Dermis blood vessel endothelial cell (primary cell): ENCODE measurements around the gene ZNF653. TPM values are rescaled to one million over a fixed set of nuclear protein-coding genes. Genes with fewer than 3 reads are reported as not detected.
"Not testable (repeated sequence)": the region's sequence is repeated elsewhere in the genome, so short reads cannot be mapped to it uniquely, and the experiment has no call there.

Source experiments
- DNase-seq: peaks from one replicate; pipeline ENCODE4 v3.0.0; 2010
- total RNA-seq: library from RNA; depleted of rRNA; stranded (reverse); fragments of >200 nt; gene quantifications from 2 replicates; pipeline ENCODE4 v1.2.3, GENCODE V29; 2014

Gene ZNF653
- total RNA-seq, 1 donor from 2014 or later: 12.4 TPM

GRCh38 chr19:11480715-11481533, 24.7 kb downstream of the ZNF653 start, which contains the start of gene ELAVL3:
TSS of gene ELAVL3 (minus strand) at chr19:11481046. CDS start at chr19:11480608, 438 bp downstream.
- DNase-seq: no peak

DNA sequence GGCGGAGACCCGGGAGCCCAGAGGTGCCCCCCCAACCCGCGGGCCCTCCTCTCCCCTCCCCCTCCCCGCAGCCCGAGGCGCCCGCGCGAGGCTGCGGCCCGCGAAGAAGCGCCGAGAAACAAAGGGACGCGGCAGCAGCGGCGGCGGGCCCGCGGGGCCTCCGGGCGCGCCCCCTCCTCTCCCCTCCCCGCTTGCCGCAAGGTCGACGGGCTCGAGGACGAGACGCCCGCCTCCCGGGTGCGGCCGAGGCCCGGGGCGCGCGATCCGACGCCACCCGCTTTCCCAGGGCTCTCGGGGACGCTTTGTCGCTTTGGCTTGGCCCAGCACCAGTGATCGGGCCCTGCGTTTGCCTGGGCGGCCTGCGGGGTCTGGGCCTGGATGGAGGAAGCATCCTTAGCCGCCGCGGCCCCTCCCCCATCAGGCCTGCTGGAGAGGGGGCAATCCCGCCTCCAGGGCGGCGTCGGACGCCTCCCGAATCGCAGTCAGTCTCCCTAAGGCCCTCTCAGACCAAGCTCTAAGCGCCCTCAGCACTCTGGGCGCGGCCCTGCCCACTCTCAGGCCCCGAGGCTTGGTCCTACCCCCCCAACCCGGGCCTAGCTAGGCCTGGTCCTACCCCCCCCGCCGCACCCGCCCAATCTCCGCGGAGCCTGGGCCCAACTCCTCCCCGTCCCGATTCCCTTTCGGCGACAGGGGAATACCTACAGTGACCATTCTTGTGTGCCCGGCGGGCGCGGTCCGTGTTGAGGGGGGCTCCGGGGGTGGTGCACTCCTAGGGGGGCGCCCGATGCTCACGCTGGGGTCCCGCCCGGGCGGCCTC, 25.5 kb downstream of the ZNF653 start:
- no peak for DNase-seq

DNA sequence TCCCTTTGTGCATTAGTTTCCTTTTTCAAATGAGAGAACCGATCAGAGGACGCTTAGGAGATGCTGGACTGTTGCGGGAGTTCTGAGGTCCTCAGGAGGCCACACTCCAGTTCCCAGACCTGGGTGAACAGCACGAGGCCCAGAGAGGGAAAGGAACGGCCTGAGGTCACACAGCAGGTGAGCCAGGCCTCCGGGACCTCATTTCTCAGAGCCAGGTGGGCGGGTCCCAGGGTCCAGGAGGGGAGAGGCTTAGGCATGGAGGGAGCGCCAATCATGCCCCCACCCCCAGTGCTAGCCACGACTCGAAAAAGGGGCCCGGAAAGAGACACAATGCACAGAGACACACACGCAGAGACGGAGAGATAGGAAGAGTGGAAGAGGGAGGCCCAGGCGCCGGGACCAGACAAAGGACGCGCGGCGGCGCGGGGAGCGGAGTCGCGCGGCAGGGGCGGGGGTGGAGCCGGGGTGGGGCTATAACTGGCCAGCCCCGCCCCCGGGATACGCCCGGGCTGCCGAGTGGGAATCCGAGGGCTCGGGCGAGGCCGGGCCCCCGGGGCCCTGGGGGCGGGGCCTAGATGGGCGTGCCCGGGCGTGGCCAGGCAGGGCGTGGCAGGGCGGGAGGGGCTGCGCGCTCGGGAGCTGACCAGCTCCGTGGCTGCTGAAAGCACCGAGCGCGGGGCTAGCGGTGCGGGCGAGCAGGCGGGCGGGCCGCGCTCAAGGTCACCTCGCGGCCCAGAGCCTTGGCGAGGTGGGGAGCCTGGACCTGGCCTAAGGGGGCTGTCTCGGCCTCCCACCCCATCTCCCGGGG, 26.3 kb downstream of the ZNF653 start:
- DNase-seq: peak; percentile 15

DNA sequence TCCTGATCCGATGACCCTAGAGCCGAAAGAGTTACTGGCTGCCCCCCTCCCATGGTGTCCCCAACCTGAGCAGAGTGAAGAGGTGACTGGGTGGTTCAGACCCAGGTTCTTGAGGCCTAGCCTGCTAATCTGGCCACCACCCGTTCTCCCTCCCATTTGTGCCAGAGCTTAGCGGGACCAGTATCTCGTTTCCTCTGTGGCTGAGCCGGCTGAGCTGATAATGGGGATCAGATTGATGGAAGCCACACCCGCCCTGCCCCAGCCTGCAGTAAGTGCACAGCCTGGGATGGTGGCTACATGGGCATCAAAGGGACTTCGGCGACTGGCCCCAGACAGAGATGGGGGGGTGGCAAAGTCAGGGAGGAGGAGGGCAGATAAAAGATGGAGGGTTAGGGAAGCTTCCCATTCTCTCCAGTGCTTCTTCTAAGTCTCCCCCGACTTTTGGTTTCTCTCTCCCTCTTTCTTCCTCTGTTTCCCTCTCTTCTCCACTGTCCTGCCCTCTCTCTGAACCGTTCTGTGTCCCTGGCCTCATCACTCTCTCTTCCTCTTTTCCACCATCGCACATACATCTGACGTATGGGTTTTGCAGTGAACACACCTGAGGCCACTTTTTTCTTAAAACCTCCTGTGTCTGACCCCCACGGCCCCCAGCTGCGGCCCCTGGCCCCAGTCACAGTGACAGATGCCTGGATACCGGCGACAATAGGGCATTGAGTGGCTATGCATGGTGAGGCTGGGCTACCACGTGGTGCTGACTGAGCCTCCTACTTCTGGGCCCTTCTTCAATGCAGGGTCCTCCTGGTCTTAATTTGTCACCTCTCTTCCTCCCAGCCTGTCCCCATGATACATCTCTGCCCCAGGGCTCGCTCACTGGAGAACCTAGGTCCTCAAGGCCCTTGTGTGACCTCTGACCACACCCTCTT, 27.2 kb downstream of the ZNF653 start:
- no peak for DNase-seq

- DNase-seq: no peak
Measured at GRCh38 chr19:11475861-11476260, 29.8 kb downstream of the ZNF653 start.

DNA sequence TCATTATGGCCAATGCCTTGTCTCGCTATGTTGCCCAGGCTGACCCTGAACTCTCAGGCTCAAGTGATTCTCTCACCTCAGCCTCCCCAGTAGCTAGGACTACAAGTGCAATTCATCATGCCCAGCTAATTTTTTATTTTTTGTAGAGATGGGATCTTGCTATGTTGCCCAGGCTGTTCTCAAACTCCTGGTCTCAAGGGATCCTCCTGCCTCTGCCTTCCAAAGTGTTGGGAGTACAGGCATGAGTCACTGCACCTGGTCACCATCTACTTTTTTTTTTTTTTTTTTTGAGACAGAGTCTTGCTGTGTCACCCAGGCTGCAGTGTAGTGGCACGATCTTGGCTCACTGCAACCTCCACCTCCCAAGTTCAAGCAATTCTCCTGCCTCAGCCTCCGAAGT, 30.3 kb downstream of the ZNF653 start:
- DNase-seq: not testable (repeated sequence)

GRCh38 chr19:11473725-11474124, 31.9 kb downstream of the ZNF653 start:
- no peak for DNase-seq

DNA sequence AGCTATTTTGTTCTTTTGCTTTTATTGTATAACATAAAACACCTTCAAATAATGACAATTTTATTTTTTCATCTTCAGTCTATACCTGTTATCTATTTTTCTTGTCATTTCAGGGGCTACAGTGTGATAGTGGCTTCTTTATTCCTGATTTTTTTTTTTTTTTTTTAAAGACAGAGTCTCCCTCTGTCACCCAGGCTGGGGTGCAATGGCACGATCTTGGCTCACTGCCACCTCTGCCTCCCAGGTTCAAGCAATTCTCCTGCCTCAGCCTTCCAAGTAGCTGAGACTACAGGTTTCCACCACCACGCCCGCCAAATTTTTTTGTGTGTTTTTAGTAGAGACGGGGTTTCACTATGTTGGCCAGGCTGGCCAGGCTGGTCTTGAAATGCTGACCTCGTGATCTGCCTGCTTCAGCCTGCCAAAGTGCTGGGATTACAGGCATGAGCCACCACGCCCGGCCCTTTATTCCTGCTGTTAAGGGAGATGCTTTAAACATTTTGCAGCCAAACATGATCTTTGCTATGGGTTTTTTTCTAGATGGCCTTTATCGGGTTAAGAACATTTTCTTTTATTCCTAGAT, 37.3 kb downstream of the ZNF653 start:
- DNase-seq: not testable (repeated sequence)

DNA sequence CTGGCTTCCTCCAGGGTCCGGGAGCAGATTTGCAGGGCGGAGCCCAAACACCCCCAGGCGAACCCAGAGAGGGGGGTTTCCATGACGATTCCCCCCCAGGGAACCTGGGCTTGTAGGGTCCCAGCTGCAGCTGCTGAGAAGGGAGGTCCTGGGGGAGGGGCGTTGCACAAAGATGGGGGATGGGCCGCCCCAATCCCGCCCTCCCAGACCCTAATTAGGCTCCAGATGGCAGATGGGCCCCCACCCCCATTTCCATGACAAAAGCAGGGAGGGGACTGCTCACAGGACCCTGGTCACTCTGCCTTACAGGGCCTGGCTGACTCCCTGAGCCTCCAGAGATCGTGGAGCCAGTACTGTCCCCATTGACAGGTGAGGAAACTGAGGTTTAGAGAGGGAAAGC, 40.0 kb downstream of the ZNF653 start:
- DNase-seq: no peak

DNA sequence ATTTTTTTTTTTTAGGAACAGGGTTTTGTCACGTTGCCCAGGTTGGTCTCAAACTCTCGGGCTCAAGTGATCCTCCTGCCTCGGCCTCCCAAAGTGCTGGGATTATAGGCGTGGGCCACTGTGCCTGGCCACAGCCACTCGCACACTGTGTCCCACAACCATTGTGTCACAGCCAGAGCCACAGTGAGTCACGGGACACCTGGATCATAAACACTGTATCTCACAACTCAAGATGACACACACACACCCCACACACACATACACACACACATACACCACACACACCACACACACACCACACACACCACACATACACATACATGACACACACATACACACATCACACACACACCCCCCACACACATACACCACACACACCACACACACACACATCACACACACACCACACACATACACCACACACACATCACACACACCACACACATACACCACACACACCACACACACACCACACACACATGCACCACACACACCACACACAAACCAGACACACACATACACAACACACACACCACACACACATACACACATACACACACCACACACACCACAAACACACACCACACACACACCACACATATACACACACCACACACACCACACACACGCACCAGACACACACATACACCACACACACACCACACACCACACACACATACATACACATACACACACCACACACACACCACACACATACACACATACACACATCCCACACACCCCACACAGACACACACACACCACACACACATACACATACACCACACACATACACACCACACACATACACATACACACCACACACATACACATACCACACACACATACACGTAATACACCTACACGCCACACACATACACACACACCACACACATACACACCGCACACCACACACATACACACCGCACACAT, 41.0 kb downstream of the ZNF653 start:
- no peak for DNase-seq

GRCh38 chr19:11463391-11463790, 42.2 kb downstream of the ZNF653 start:
- no peak for DNase-seq

- no peak for DNase-seq
Measured at GRCh38 chr19:11461453-11461852, 44.2 kb downstream of the ZNF653 start.

DNA sequence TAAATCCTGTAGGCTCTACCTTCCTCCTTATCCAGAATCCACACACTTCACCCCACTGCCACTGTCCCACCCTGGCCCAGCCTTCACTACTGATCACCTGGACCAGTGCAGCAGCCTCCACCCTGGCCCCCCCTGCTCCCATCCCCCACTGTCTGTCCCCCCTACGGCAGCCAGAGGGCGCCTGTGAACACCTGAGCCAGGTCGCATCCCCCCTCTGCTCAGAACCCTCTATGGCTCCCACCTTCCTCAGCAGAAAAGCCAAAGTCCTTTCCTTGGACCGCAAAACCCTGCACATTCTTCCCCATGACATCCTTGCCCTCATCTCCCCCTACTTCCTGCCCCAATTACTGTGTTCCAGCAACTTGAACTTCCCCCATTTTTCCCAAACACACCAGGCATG, 45.4 kb downstream of the ZNF653 start:
- no peak for DNase-seq

DNA sequence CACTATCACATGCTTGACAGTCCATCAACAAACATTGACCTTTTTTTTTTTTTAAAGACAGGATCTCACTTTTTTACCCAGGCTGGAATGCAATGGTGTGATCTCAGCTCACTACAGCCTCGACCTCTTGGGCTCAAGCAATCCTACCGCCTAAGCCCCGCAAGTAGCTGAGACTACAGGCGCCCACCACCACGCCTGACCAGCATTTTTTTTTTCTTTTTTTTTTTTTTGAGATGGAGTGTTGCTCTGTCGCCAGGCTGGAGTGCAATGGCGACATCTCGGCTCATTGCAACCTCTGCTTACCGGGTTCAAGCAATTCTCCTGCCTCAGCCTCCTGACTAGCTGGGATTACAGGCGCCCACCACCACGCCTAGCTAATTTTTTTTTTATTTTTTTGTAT, 46.7 kb downstream of the ZNF653 start:
- DNase-seq: not testable (repeated sequence)

GRCh38 chr19:11458236-11458900, 47.3 kb downstream of the ZNF653 start:
- no peak for DNase-seq

DNA sequence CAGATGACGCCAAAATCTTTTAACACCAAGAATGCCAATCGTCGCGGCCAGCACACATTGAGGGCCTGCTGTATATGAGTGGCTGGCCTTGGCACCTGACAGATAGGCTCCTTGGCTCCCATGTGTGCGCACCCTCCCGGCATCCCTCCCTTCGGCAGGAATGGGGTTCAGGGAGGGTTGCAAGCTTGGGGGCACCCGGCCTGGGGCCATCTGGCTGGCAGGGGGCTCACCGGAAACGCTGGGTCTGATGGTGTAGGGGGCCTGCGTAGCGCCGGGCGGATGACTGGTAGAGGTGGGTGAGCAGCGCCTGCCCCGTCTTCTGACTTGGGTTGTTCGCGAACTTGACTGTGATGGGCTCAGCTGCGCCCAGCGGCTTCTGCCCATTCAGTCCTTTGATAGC, 47.8 kb downstream of the ZNF653 start:
- no peak for DNase-seq

DNA sequence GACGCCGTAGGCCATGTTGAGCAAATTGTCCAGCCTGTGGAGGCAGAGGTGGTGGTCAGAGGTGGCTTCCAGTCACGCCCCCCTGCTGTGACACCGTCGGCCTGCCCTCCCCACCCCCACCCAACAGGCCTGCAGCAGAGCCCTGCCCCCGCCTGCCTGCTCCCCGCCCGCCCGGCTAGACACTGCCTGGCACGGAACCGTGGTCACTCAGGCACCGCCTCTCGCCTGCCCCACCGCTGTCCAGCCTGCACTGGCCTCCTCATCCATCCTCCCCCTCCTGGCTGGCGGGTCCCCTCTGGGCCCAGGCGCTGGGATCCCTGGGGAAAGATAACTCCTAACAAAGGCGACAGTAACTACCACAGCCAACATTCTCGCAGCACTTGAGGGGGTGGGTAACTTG, 48.5 kb downstream of the ZNF653 start:
- no peak for DNase-seq

- DNase-seq: no peak
Measured at GRCh38 chr19:11456659-11457058, 49.0 kb downstream of the ZNF653 start.

DNA sequence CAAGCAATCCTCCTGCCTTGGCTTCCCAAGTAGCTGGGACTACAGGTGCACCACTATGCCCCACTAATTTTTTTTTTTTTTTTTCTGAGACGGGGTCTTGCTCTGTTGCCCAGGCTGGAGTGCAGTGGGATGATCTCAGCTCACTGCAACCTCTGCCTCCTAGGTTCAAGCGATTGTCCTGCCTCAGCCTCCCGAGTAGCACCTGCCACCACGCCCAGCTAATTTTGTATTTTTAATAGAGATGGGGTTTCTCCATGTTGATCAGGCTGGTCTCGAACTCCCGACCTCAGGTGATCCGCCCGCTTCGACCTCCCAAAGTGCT, 50.4 kb downstream of the ZNF653 start:
- DNase-seq: not testable (repeated sequence)
